ENCODE results near the gene HINFP.
A peak's percentile ranks its signal among the peaks of the same experiment; 100 is the strongest.

HINFP gene

DNA sequence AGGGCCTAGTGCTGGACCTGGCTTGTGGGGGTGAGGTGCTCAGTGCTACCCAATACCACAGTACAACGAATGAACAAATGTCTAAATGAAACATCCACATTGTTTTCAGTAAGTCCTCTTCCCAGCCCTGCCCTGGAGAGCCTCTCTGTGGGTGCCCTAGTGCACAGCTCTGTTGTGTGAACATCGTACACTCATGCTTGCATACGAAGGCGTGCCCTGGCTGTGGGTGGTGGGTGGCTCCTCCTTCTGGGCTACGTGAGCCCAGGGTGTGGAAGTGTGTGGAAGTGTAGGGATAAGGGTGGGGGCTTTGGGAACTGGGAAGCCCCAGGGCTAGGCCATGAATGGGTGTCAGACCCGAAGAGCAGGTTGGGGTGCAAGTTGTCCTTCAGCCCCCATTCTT is 46.6 kb downstream of the HINFP start:
- Histone ChIP-seq H4K91ac (ENCODE audit: low read depth, low read length) (no peak overlapping the region), H2BK120ac (ENCODE audit: insufficient read depth, low read length, poor library complexity) (no peak overlapping the region), H2BK5ac (ENCODE audit: low read depth, low read length, poor library complexity) (no peak overlapping the region), H3K18ac (ENCODE audit: low read length) (no peak overlapping the region), H3K27ac (ENCODE audit: low read depth, low read length) (no peak overlapping the region), H3K23ac (ENCODE audit: low read length) (no peak overlapping the region), H4K8ac (ENCODE audit: low read depth, low read length) (no peak overlapping the region), H3K4ac (ENCODE audit: low read depth, low read length) (no peak overlapping the region), H2BK12ac (ENCODE audit: low read length) (peak overlapping the region; percentile 10), H3K9me3 (ENCODE audit: insufficient read depth, low read depth, low read length) (no peaks in the 10 kb centered on the region), H3K4me3 (ENCODE audit: low read depth, low read length) (no peak overlapping the region), H3K79me2 (ENCODE audit: control insufficient read depth, insufficient read depth, low read length, poor library complexity) (peaks cover 5% of the 10 kb centered on the region), H2AFZ (ENCODE audit: insufficient read depth, low read length, poor library complexity) (no peak overlapping the region), H4K12ac (ENCODE audit: low read depth, low read length) (peak overlapping the region; percentile 44), H3K4me1 (ENCODE audit: control insufficient read depth in 1 of 2, insufficient read depth in 2 of 2, low read length in 2 of 2) (peaks cover 5 to 8% of the 10 kb centered on the region in 2 experiments), H2AK5ac (ENCODE audit: low read length) (no peak overlapping the region), H3K36me3 (ENCODE audit: control insufficient read depth in 1 of 2, insufficient read depth in 2 of 2, low read length in 2 of 2) (no peaks in the 10 kb centered on the region), H3K27me3 (ENCODE audit: insufficient read depth, low read length) (no peaks in the 10 kb centered on the region), H3K4me2 (ENCODE audit: low read length) (no peak overlapping the region), H3K9ac (ENCODE audit: low read length) (no peak overlapping the region), H3K79me1 (ENCODE audit: low read length) (peaks cover 8% of the 10 kb centered on the region), H3K14ac (ENCODE audit: low read length) (no peak overlapping the region)
- DNase-seq, result no peak
- no CpG with 5 or more reads among the region's 6 CpGs for WGBS (ENCODE audit: extremely low coverage, insufficient coverage, insufficient read length)

DNA sequence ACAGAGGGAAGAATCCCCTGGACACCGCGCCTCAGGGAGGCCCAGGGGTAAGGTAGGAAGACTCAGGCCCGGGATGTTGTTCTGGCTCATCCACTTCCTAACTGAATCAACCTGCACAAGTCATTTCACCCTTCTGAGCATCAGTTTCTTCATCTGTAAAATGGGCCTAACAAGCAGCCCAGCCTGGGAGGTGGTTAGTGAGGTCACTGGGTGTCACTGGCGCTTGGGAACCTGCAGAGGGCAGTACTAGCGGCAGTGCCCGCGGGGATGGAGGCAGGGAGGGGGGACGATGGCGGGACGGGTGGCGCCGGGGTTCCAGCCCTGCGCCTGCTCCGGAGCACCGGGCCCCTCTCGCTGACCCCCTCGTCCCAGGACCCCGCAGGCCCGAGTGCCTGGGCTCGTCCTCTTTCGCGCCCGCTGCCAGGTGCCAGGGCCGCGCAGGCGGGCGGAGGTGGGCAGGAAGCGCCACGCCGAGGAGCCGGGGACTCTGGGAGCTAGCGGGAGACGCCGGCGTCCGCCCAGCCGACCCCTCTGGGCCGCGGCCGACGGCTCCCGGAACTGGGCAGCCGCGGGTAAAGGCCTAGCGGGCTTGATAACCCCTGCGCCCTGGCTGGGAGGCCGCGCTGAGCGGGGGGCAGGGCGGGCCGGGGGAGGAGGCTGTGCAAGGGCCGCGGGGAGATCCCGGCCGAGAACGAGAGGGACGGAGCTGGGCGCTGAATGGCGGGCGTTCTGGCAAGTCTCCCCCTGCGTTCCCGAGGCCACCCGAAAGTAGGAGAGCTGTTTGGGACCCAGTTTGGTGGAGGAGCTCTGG is 47.3 kb downstream of the HINFP start, which contains the start of gene NLRX1:
Gene NLRX1 (plus strand): TSS at position 255 of the 811 bp plus-strand sequence. CDS start 2,679 bp downstream, outside the sequence.
- peak within 1 kb of the TSS; percentile 88 for H3K9ac ChIP-seq (ENCODE audit: low read length)
- peak within 1 kb of the TSS; percentile 94 for H3K18ac ChIP-seq (ENCODE audit: low read length)
- H3K36me3 ChIP-seq (ENCODE audit: control insufficient read depth in 1 of 2, insufficient read depth in 2 of 2, low read length in 2 of 2), result no peaks in the 10 kb centered on the region
- H3K9me3 ChIP-seq (ENCODE audit: insufficient read depth, low read depth, low read length), result no peaks in the 10 kb centered on the region
- DNase-seq, result peak; percentile 74 to 91
- H3K79me1 ChIP-seq (ENCODE audit: low read length), result peaks cover 8% of the 10 kb centered on the region
- no peak within 1 kb of the TSS for H3K23ac ChIP-seq (ENCODE audit: low read length)
- peak within 1 kb of the TSS; percentile 75 for H2BK5ac ChIP-seq (ENCODE audit: low read depth, low read length, poor library complexity)
- H4K8ac ChIP-seq (ENCODE audit: low read depth, low read length), result peak within 1 kb of the TSS; percentile 99
- WGBS (ENCODE audit: extremely low coverage, insufficient coverage, insufficient read length), result no CpG with 5 or more reads among the region's 63 CpGs
- peaks cover 5% of the 10 kb centered on the region for H3K79me2 ChIP-seq (ENCODE audit: control insufficient read depth, insufficient read depth, low read length, poor library complexity)
- H2BK12ac ChIP-seq (ENCODE audit: low read length), result peak within 1 kb of the TSS; percentile 18
- peak within 1 kb of the TSS; percentile 80 for H3K4me3 ChIP-seq (ENCODE audit: low read depth, low read length)
- peak within 1 kb of the TSS; percentile 89 for H2BK120ac ChIP-seq (ENCODE audit: insufficient read depth, low read length, poor library complexity)
- H3K4ac ChIP-seq (ENCODE audit: low read depth, low read length), result peak within 1 kb of the TSS; percentile 92
- peak within 1 kb of the TSS; percentile 75 for H3K27ac ChIP-seq (ENCODE audit: low read depth, low read length)
- H3K27me3 ChIP-seq (ENCODE audit: insufficient read depth, low read length), result no peaks in the 10 kb centered on the region
- peak within 1 kb of the TSS; percentile 96 for H3K4me2 ChIP-seq (ENCODE audit: low read length)
- H4K12ac ChIP-seq (ENCODE audit: low read depth, low read length), result peak within 1 kb of the TSS; percentile 83
- peak within 1 kb of the TSS; percentile 97 for H4K91ac ChIP-seq (ENCODE audit: low read depth, low read length)
- H2AK5ac ChIP-seq (ENCODE audit: low read length), result peak within 1 kb of the TSS; percentile 74
- H2AFZ ChIP-seq (ENCODE audit: insufficient read depth, low read length, poor library complexity), result peak within 1 kb of the TSS; percentile 98
- peaks cover 5 to 8% of the 10 kb centered on the region in 2 experiments for H3K4me1 ChIP-seq (ENCODE audit: control insufficient read depth in 1 of 2, insufficient read depth in 2 of 2, low read length in 2 of 2)
- peak within 1 kb of the TSS; percentile 94 for H3K14ac ChIP-seq (ENCODE audit: low read length)

DNA sequence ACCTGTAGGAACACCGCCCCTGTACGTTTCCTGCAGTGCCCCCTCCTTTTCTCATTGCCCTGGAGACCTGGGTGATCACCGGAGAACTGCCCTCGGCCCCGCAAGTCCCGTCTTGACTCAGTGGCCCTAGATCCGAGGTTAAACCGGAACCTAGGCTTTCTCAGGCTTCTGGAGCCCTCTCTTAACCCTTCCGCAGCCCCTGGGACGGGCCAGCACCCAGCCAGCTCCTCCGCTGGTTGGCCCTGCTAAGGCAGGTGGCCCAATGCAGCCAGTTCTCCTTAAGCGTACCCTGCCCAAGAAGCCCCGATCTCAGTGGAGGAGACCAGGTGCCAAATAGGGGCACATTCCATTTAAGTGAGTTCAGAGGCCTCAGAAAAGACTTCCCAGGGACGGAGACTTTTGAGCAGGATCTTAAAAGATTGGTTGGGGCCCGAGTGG is 47.9 kb downstream of the HINFP start:
- Histone ChIP-seq H3K9me3 (ENCODE audit: insufficient read depth, low read depth, low read length) (no peaks in the 10 kb centered on the region), H2BK5ac (ENCODE audit: low read depth, low read length, poor library complexity) (peak overlapping the region; percentile 75), H3K4me3 (ENCODE audit: low read depth, low read length) (peak overlapping the region; percentile 80), H2BK12ac (ENCODE audit: low read length) (peak overlapping the region; percentile 18), H3K18ac (ENCODE audit: low read length) (peak overlapping the region; percentile 94), H2AFZ (ENCODE audit: insufficient read depth, low read length, poor library complexity) (peak overlapping the region; percentile 98), H3K36me3 (ENCODE audit: control insufficient read depth in 1 of 2, insufficient read depth in 2 of 2, low read length in 2 of 2) (no peaks in the 10 kb centered on the region), H3K14ac (ENCODE audit: low read length) (peak overlapping the region; percentile 94), H4K8ac (ENCODE audit: low read depth, low read length) (peak overlapping the region; percentile 99), H3K9ac (ENCODE audit: low read length) (peak overlapping the region; percentile 88), H3K4me1 (ENCODE audit: control insufficient read depth in 1 of 2, insufficient read depth in 2 of 2, low read length in 2 of 2) (peaks cover 5 to 8% of the 10 kb centered on the region in 2 experiments), H2AK5ac (ENCODE audit: low read length) (no peak overlapping the region), H3K79me2 (ENCODE audit: control insufficient read depth, insufficient read depth, low read length, poor library complexity) (peaks cover 5% of the 10 kb centered on the region), H4K12ac (ENCODE audit: low read depth, low read length) (peak overlapping the region; percentile 83), H4K91ac (ENCODE audit: low read depth, low read length) (peak overlapping the region; percentile 97), H3K27ac (ENCODE audit: low read depth, low read length) (peak overlapping the region; percentile 75), H3K4ac (ENCODE audit: low read depth, low read length) (peak overlapping the region; percentile 92), H3K23ac (ENCODE audit: low read length) (no peak overlapping the region), H3K79me1 (ENCODE audit: low read length) (peaks cover 8% of the 10 kb centered on the region), H3K27me3 (ENCODE audit: insufficient read depth, low read length) (no peaks in the 10 kb centered on the region), H3K4me2 (ENCODE audit: low read length) (peak overlapping the region; percentile 96), H2BK120ac (ENCODE audit: insufficient read depth, low read length, poor library complexity) (peak overlapping the region; percentile 89)
- no CpG with 5 or more reads among the region's 15 CpGs for WGBS (ENCODE audit: extremely low coverage, insufficient coverage, insufficient read length)
- peak; percentile 78 to 82 for DNase-seq

DNA sequence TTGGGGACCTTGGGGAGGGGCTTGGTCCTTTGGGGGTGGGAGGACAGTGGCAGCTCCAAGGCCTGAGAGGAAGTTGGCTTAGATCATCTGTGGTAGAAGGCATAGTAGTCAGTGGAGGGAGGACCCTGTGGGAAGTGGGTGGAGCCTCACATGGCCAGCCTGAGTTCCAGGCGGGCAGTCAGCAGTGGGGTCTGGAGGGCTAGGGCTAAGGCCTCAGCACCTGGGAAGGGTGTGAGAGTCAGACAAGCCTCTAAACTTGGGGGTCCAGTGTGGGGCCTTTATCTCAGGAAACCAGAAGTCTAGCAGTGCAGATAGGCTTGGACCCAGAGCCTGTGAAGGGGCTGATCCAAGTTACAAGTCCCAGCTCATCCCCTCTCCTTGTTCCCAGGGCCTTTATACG is 51.1 kb downstream of the HINFP start:
- peaks cover 8% of the 10 kb centered on the region for H3K79me1 ChIP-seq (ENCODE audit: low read length)
- DNase-seq, result no peak
- H3K4me3 ChIP-seq (ENCODE audit: low read depth, low read length), result no peak overlapping the region
- H4K91ac ChIP-seq (ENCODE audit: low read depth, low read length), result no peak overlapping the region
- H2AFZ ChIP-seq (ENCODE audit: insufficient read depth, low read length, poor library complexity), result no peak overlapping the region
- peaks cover 5% of the 10 kb centered on the region for H3K79me2 ChIP-seq (ENCODE audit: control insufficient read depth, insufficient read depth, low read length, poor library complexity)
- H3K23ac ChIP-seq (ENCODE audit: low read length), result no peak overlapping the region
- H3K27ac ChIP-seq (ENCODE audit: low read depth, low read length), result no peak overlapping the region
- H3K18ac ChIP-seq (ENCODE audit: low read length), result no peak overlapping the region
- H3K14ac ChIP-seq (ENCODE audit: low read length), result no peak overlapping the region
- no peak overlapping the region for H4K8ac ChIP-seq (ENCODE audit: low read depth, low read length)
- WGBS (ENCODE audit: extremely low coverage, insufficient coverage, insufficient read length), result no CpG with 5 or more reads among the region's 2 CpGs
- no peak overlapping the region for H2BK120ac ChIP-seq (ENCODE audit: insufficient read depth, low read length, poor library complexity)
- H3K4ac ChIP-seq (ENCODE audit: low read depth, low read length), result no peak overlapping the region
- H3K27me3 ChIP-seq (ENCODE audit: insufficient read depth, low read length), result no peaks in the 10 kb centered on the region
- no peak overlapping the region for H3K9ac ChIP-seq (ENCODE audit: low read length)
- no peak overlapping the region for H2BK12ac ChIP-seq (ENCODE audit: low read length)
- H3K4me2 ChIP-seq (ENCODE audit: low read length), result no peak overlapping the region
- no peaks in the 10 kb centered on the region for H3K9me3 ChIP-seq (ENCODE audit: insufficient read depth, low read depth, low read length)
- peaks cover 0 to 4% of the 10 kb centered on the region in 2 experiments for H3K36me3 ChIP-seq (ENCODE audit: control insufficient read depth in 1 of 2, insufficient read depth in 2 of 2, low read length in 2 of 2)
- no peak overlapping the region for H4K12ac ChIP-seq (ENCODE audit: low read depth, low read length)
- H2BK5ac ChIP-seq (ENCODE audit: low read depth, low read length, poor library complexity), result no peak overlapping the region
- H3K4me1 ChIP-seq (ENCODE audit: control insufficient read depth in 1 of 2, insufficient read depth in 2 of 2, low read length in 2 of 2), result peaks cover 4 to 10% of the 10 kb centered on the region in 2 experiments
- H2AK5ac ChIP-seq (ENCODE audit: low read length), result no peak overlapping the region

Data from trophoblast cell (in vitro differentiated cells and primary cell).